Ovary (tissue), 9 donors: ENCODE data around the gene LRRC18. TPM values are rescaled to one million over a fixed set of nuclear protein-coding genes. Genes with fewer than 3 reads are reported as not detected.

ENCODE experiments used
- DNase-seq, 5 donors: peaks; one replicate each; pipeline ENCODE4 v3.0.0-alpha.2; 2019 to 2020
- H3K27ac ChIP-seq, 2 donors: fragments of 200-600 bp; one replicate each; pipeline versions ENCODE4 v1.5.1 to v1.8.0; 2019 to 2022
- H3K27me3 ChIP-seq: fragments of 200-600 bp; one replicate; pipeline ENCODE4 v1.8.0; 2022
- H3K36me3 ChIP-seq: fragments of 200-600 bp; sonication (generic); one replicate; pipeline ENCODE4 v1.5.1; 2019
- H3K4me1 ChIP-seq: one replicate; pipeline ENCODE4 v1.8.1; 2013; ENCODE audit warnings: mild to moderate bottlenecking, moderate library complexity; ENCODE audit not compliant: insufficient read depth
- H3K4me3 ChIP-seq: fragments of 200-600 bp; sonication (generic); one replicate; pipeline ENCODE4 v1.5.1; 2017
- H3K9me3 ChIP-seq, 2 donors: fragments of 200-600 bp in 1 of 2; sonication (generic) in 1 of 2; one replicate each; pipeline versions ENCODE4 v1.5.1 to v1.8.1; 2013 to 2019; ENCODE audit warnings: mild to moderate bottlenecking in 1 of 2, moderate library complexity in 1 of 2
- CTCF ChIP-seq, 3 donors: fragments of 450-650 bp in 2 of 3; fragments of 200-600 bp in 1 of 3; IDR thresholded peaks; one replicate each; pipeline versions ENCODE4 v1.5.1 to v1.8.0; 2016 to 2022; ENCODE audit warnings: antibody characterized with exemption in 3 of 3, mild to moderate bottlenecking in 1 of 3
- EP300 ChIP-seq: sonication (generic); formaldehyde crosslinking; IDR thresholded peaks from one replicate; pipeline ENCODE4 v1.6.1; 2017; ENCODE audit warnings: antibody characterized with exemption
- POLR2A ChIP-seq: fragments of 450-650 bp; IDR thresholded peaks from one replicate; pipeline ENCODE4 v1.6.1; 2017; ENCODE audit warnings: antibody characterized with exemption, mild to moderate bottlenecking, moderate library complexity
- WGBS, 3 donors: extraction: QIAGEN DNeasy Blood & Tissue Kit in 1 of 3; methylation state at CpG; one replicate each; pipeline versions ENCODE4 v1.1.5 to v1.1.7; 2013 to 2017; 5-methylcytosine and 5-hydroxymethylcytosine counted together
- intact Hi-C, 4 donors: fragments of 100-400 bp; cut with DNase I; formaldehyde crosslinking; loops; one replicate each; pipeline versions ENCODE4 v1.11.0 to v1.15.1; 2022 to 2023
- polyA plus RNA-seq, 2 donors: library from polyadenylated mRNA; stranded (reverse); fragments of 200-250 nt in 1 of 2; fragments of 350-450 nt in 1 of 2; fragmentation: Illumina TruSeq in 1 of 2; extraction: RNeasy Lipid Tissue Mini Kit (QIAGEN cat#74804) in 1 of 2; gene quantifications; one replicate each; pipeline ENCODE4 v1.2.3, GENCODE V29; 2013 to 2014
- total RNA-seq, 7 donors: library from RNA; depleted of rRNA in 2 of 7; stranded (reverse); fragments of >200 nt in 2 of 7; fragmentation: NEBNext Ultra II Directional in 3 of 7; extraction: Animal tissue kit (Norgen Biotek cat#: 25700) in 3 of 7; gene quantifications; one replicate each; pipeline versions ENCODE4 v1.1.0 to v1.2.4, GENCODE V29; 2016 to 2023
- donor health status: DM: no; HTN: no; CAD: no; lungs with moderate emphysema.
- donor health status: DM: no; HTN: no; CAD: no.
- donor health status: Bipolar disorder and iron deficiency.
- donor health status: DM: yes; HTN: yes; CAD: no.
- donor health status: DM: no; HTN: no; CAD: no.
- donor health status: DM: yes; HTN: yes; CAD: no.

The LRRC18 gene
- total and polyA plus RNA-seq, 9 donors = 0.15 to 1.4 (median 0.22) TPM; not detected in 4

GRCh38 chr10:48941427-48942075 is 1.9 kb upstream of the LRRC18 start:
- Histone ChIP-seq H3K36me3 (no peaks in the 10 kb centered on the region), H3K9me3 (no peaks in the 10 kb centered on the region), H3K27me3 (no peaks in the 10 kb centered on the region), H3K27ac (no peak overlapping the region), H3K4me1 (no peaks in the 10 kb centered on the region), H3K4me3 (no peak overlapping the region)
- 74 to 84% (median 81%) methylated on average over 10 of the region's 10 CpGs for WGBS, 3 donors
- TF ChIP-seq POLR2A (no peak), CTCF (IDR thresholded peaks at IDR 0.05) (no peak), EP300 (no peak)
- intact Hi-C loops = loop anchor here in 1 of 4 donors (5.0 kb wide), 1 partner anchor 1709 kb away; no protein-coding TSS in a partner anchor
- DNase-seq = no peak

DNA sequence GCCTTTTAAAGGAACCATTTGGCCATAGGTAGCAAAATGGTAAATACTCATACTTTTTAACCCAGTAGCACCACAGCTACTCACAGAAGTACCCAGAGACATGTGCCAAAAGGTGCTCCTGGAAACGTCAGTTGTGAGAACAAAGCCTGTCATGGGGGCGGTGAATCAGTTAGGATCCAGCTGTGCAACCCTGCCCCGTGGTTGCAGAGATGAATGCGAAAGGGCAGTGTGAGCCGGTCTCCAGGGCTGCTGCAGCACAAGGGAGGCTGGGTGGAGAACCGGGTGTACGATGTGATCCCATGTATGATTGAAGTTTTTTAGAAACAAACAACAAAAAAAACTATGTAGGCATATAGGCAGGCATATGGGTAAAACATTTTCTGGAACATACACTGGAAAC is 1.3 kb upstream of the LRRC18 start:
- Histone ChIP-seq H3K27me3 (no peaks in the 10 kb centered on the region), H3K4me1 (no peaks in the 10 kb centered on the region), H3K4me3 (no peak overlapping the region), H3K9me3 (no peaks in the 10 kb centered on the region), H3K36me3 (no peaks in the 10 kb centered on the region), H3K27ac (no peak overlapping the region)
- no peak for DNase-seq
- no peak for TF ChIP-seq POLR2A
- TF ChIP-seq EP300 = no peak
- TF ChIP-seq CTCF (IDR thresholded peaks at IDR 0.05) = no peak
- 52 to 63% (median 55%) methylated on average over 7 of the region's 7 CpGs for WGBS, 3 donors
- intact Hi-C loops = loop anchor here in 1 of 4 donors (5.0 kb wide), 1 partner anchor 1709 kb away; no protein-coding TSS in a partner anchor

- Histone ChIP-seq H3K27me3 (no peaks in the 10 kb centered on the region), H3K36me3 (no peaks in the 10 kb centered on the region), H3K27ac (no peak overlapping the region), H3K9me3 (no peaks in the 10 kb centered on the region), H3K4me3 (no peak overlapping the region), H3K4me1 (no peaks in the 10 kb centered on the region)
- WGBS, 3 donors = 95 to 97% (median 96%) methylated on average over 5 of the region's 5 CpGs
- no peak for TF ChIP-seq POLR2A
- TF ChIP-seq EP300 = no peak
- no peak for TF ChIP-seq CTCF (IDR thresholded peaks at IDR 0.05)
- no peak for DNase-seq
- intact Hi-C loops = loop anchor here in 1 of 4 donors (5.0 kb wide), 1 partner anchor 1708 kb away; no protein-coding TSS in a partner anchor
These were observed 732 bp upstream of the LRRC18 start for GRCh38 chr10:48940372-48940771.

GRCh38 chr10:48938990-48939536 is 577 bp downstream of the LRRC18 start:
- intact Hi-C loops = no loop called here
- no peaks in the 10 kb centered on the region for H3K36me3 ChIP-seq
- no peak for DNase-seq
- no peaks in the 10 kb centered on the region for H3K9me3 ChIP-seq
- no peaks in the 10 kb centered on the region for H3K27me3 ChIP-seq
- H3K4me1 ChIP-seq = no peaks in the 10 kb centered on the region
- WGBS, 3 donors = 74 to 80% (median 77%) methylated on average over 6 of the region's 6 CpGs
- TF ChIP-seq POLR2A = no peak
- no peak for TF ChIP-seq CTCF (IDR thresholded peaks at IDR 0.05)
- TF ChIP-seq EP300 = no peak
- H3K4me3 ChIP-seq = no peak overlapping the region
- no peak overlapping the region for H3K27ac ChIP-seq
